Smooth muscle cell of the pulmonary artery (primary cell): ENCODE data around the gene BNIP5. TPM values are rescaled to one million over a fixed set of nuclear protein-coding genes. Genes with fewer than 3 reads are reported as not detected.

Experiments used
- total RNA-seq: library from RNA; depleted of rRNA; stranded (reverse); fragments of >200 nt; gene quantifications from 2 replicates; pipeline ENCODE4 v1.2.3, GENCODE V29; 2014

The BNIP5 gene, protein sequence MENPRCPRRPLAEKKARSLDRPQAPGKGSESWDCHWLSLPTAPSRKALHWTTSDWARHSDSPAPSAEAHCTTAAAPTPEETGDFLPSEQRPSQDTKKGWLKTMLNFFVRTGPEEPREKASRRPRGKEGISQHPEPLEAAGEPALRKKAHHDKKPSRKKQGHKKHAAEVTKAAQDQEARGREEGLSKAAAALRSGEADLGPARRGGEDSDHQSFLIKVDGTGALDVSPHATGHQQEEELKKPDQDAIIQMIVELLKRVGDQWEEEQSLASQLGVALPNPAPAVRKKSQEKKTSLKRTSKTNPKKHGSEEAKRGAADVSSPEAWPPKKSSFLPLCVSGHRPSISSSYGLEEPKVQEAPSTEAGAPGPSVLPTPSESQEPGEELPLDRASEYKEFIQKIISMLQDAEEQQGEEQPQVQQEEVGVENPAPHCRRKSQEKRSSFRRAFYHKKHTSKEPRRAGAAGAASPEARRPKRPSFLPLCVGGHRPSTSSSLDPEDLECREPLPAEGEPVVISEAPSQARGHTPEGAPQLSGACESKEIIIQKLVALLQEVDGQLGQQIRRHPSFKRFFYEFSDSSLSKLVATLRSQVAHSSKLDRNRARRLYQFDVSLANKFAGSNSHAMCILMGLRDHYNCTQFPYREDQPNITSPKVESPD
- not detected in 2 replicates for total RNA-seq

DNA sequence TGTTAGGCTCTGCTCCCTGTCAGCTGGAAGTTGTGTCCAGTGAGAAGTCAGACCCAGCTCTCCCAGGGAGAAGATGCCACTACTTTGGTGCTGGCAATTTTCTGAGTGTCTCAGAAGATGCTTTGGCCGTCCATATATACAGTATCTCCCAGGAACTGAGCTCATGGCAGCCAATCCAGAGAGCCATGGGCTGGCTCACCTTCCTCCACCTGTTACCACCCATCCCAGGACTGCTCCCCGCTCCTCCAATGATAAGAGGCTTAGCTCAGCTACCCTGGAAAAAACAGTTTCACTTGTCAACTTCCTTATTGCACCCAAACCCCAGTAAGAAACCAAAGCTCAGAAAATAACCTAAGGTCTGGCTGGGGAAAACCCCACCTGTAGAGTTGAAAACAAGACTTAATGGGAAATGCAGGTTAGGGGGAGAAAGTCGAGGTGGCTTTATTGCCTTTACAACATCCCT, at the start of gene BNIP5:
Gene BNIP5 (minus strand): TSS at position 110 of the 463 bp plus-strand sequence. CDS start 6,198 bp downstream, outside the sequence.

DNA sequence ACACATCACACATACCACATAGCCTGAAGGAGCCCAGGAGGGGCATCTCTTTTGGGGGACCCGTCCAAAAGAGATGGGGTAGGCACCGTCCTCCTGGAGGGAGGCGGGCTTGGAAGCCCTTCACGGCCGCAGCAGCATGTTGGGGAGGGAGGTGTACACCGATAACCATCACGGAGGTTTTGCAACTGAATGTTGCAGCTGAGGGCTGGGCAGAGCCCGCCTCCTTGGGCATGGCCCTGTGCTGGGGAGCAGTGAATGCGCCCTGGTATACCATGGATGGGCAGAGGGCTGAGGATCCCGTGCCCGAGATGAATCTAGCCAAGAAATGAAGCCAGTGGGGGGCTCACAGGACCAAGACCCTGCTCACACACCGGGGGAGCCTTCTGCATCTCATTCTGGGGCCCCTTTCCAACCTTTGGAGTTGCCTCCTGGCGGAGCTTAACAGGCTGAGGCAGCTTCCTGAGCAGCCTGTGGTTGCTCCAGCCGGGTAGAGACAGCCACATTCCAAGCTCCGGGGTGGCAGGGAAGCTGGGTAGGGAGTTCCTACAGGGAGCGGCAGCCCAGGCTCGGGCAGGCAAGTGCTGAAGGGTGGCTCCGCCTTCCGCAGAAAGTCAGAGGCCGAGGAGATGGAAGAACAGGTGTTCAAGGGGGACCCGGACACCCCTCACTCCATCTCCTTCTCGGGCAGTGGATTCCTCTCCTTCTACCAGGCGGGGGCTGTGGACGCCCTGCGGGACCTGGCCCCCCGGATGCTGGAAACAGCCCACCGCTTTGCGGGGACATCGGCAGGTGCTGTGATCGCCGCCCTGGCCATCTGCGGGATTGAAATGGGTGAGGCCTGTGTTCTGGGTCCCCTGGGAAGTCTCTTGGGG, 66.6 kb downstream of the BNIP5 start, which contains the start of gene PNPLA1:
Gene PNPLA1 (plus strand): TSS at position 227 of the 872 bp plus-strand sequence. CDS start 400 bp downstream, at position 627.

Other genes with a start within 250 kb of the BNIP5 start
- gene MAPK13, start 206.4 kb downstream of the BNIP5 start, total RNA-seq, result 16.7 and 17.1 TPM in 2 replicates
- gene BRPF3, start 140.1 kb downstream of the BNIP5 start, total RNA-seq, result 18.1 and 24.4 TPM in 2 replicates
- 0.03 and 0.07 TPM in 2 replicates for gene PNPLA1, start 66.8 kb downstream of the BNIP5 start, total RNA-seq
- gene ETV7, start 50.8 kb upstream of the BNIP5 start, total RNA-seq, result 0.59 and 0.79 TPM in 2 replicates
- gene PXT1, start 106.0 kb upstream of the BNIP5 start, total RNA-seq, result 0.03 and 0.13 TPM in 2 replicates
- 51.3 and 113 TPM in 2 replicates for gene KCTD20, start 106.1 kb upstream of the BNIP5 start, total RNA-seq
- gene STK38, start 210.6 kb upstream of the BNIP5 start, total RNA-seq, result 23.7 and 25.7 TPM in 2 replicates